HCT116 (cell line): ENCODE measurements around the gene EPB41L4A. TPM values are rescaled to one million over a fixed set of nuclear protein-coding genes. Genes with fewer than 3 reads are reported as not detected.

ENCODE experiments used
- ATAC-seq: fragments of 200-7000 bp; cut with Tn5 transposase; 2 replicates; pipeline ENCODE4 v1.9.1; 2020; ENCODE audit warnings: mild to moderate bottlenecking, moderate library complexity
- BruUV-seq: library from RNA; stranded (reverse); fragments of 400-500 nt; replicated peaks from 2 replicates; lab custom pipeline; 2021; lab: Mats Ljungman, UMichigan
- CTCF ChIA-PET: fragments of 300-600 bp; sonication (Branson Sonifier 250); formaldehyde crosslinking; loops from one replicate; lab custom pipeline; 2021; ENCODE audit warnings: antibody characterized with exemption; lab: Charles Lee
- POLR2A ChIA-PET: fragments of 300-600, 350-600 bp; sonication (Branson Sonifier 250); formaldehyde crosslinking; loops from one replicate; lab custom pipeline; 2021; ENCODE audit warnings: antibody characterized with exemption; lab: Charles Lee
- RAD21 ChIA-PET, 2 experiments: fragments of 300-600 bp; sonication (Branson Sonifier 250); formaldehyde crosslinking; loops; one replicate each; lab custom pipeline; 2023; ENCODE audit warnings: low total read pairs in 2 of 2; ENCODE audit not compliant: uncharacterized antibody in 2 of 2, unreplicated experiment in 2 of 2, low non-redundant PET in 1 of 2; lab: Charles Lee
- DNase-seq: peaks from one replicate; pipeline ENCODE4 v3.0.0-alpha.2; 2010; ENCODE audit warnings: low read depth, low spot score
- H2AFZ ChIP-seq: fragments of 200-600 bp; shearing (Covaris generic), sonication (generic); 2 replicates; pipeline ENCODE4 v1.6.1; 2017; ENCODE audit warnings: low read depth, mixed run types, mixed read lengths, antibody characterized with exemption, low read length; ENCODE audit not compliant: poor library complexity, severe bottlenecking
- H3K27ac ChIP-seq: 2 replicates; pipeline ENCODE4 v1.5.1; 2012; ENCODE audit warnings: low read depth, low read length
- H3K27me3 ChIP-seq: fragments of 200-600 bp; sonication (generic); 2 replicates; pipeline ENCODE4 v1.6.1; 2016; ENCODE audit warnings: mixed run types, low read length, mixed read lengths; ENCODE audit not compliant: insufficient read depth
- H3K36me3 ChIP-seq, 2 experiments: fragments of 200-500 bp in 1 of 2; fragments of 200-600 bp in 1 of 2; sonication (Bioruptor generic) in 1 of 2; sonication (generic) in 1 of 2; 2 replicates each; pipeline versions ENCODE4 v1.5.1 to v1.6.1; 2014 to 2016; ENCODE audit warnings: low read length in 2 of 2, inconsistent platforms in 1 of 2, mixed read lengths in 1 of 2, mixed run types in 1 of 2; ENCODE audit not compliant: insufficient read depth in 2 of 2, control insufficient read depth in 1 of 2
- H3K4me1 ChIP-seq, 2 experiments: fragments of 200-600 bp in 1 of 2; sonication (generic) in 1 of 2; 2 replicates each; pipeline versions ENCODE4 v1.5.1 to v1.6.1; 2012 to 2017; ENCODE audit warnings: low read length in 2 of 2, inconsistent platforms in 1 of 2, mild to moderate bottlenecking in 1 of 2, mixed read lengths in 1 of 2, mixed run types in 1 of 2, moderate library complexity in 1 of 2; ENCODE audit not compliant: insufficient read depth in 2 of 2, control insufficient read depth in 1 of 2
- H3K4me2 ChIP-seq: fragments of 200-600 bp; sonication (generic); 2 replicates; pipeline ENCODE4 v1.6.1; 2017; ENCODE audit warnings: mixed run types, low read length, mixed read lengths
- H3K4me3 ChIP-seq, 2 experiments: fragments of 200-600 bp in 1 of 2; sonication (generic) in 1 of 2; replicated peaks in 1 of 2; 2 replicates each; pipeline ENCODE4 v1.5.1; 2011 to 2016; ENCODE audit warnings: low read length in 2 of 2, control low read depth in 1 of 2, low read depth in 1 of 2, mild to moderate bottlenecking in 1 of 2, mixed read lengths in 1 of 2, mixed run types in 1 of 2
- H3K79me2 ChIP-seq: fragments of 200-600 bp; sonication (generic); 2 replicates; pipeline ENCODE4 v1.6.1; 2017; ENCODE audit warnings: mild to moderate bottlenecking, mixed run types, low read length, moderate library complexity, mixed read lengths; ENCODE audit not compliant: insufficient read depth
- H3K9ac ChIP-seq: fragments of 200-600 bp; sonication (generic); 2 replicates; pipeline ENCODE4 v1.6.1; 2016; ENCODE audit warnings: low read length, mixed read lengths
- H3K9me2 ChIP-seq: fragments of 200-600 bp; sonication (generic), shearing (Covaris generic); 2 replicates; pipeline ENCODE4 v1.6.1; 2017; ENCODE audit warnings: mixed run types, mild to moderate bottlenecking, moderate library complexity; ENCODE audit not compliant: insufficient read depth
- H3K9me3 ChIP-seq, 2 experiments: fragments of 200-500 bp in 1 of 2; fragments of 200-600 bp in 1 of 2; sonication (Bioruptor generic) in 1 of 2; sonication (generic) in 1 of 2; 2 replicates each; pipeline ENCODE4 v1.6.1; 2014 to 2017; ENCODE audit warnings: low read length in 2 of 2, mixed read lengths in 2 of 2, inconsistent platforms in 1 of 2, low read depth in 1 of 2, mild to moderate bottlenecking in 1 of 2, mixed run types in 1 of 2, moderate library complexity in 1 of 2; ENCODE audit not compliant: control insufficient read depth in 1 of 2, insufficient read depth in 1 of 2
- H4K20me1 ChIP-seq: fragments of 200-600 bp; sonication (generic), shearing (Covaris generic); 2 replicates; pipeline ENCODE4 v1.6.1; 2017; ENCODE audit warnings: mixed run types, mild to moderate bottlenecking, moderate library complexity; ENCODE audit not compliant: insufficient read depth
- ATF3 ChIP-seq: IDR thresholded peaks from 2 replicates; pipeline ENCODE4 v1.6.1; 2012
- CBX3 ChIP-seq: IDR thresholded peaks from 2 replicates; pipeline ENCODE4 v1.6.1; 2012; ENCODE audit warnings: low read depth
- CEBPB ChIP-seq: IDR thresholded peaks from 2 replicates; pipeline ENCODE4 v1.6.1; 2012; ENCODE audit warnings: low read depth
- CTCF ChIP-seq, 3 experiments: fragments of 200-600 bp in 1 of 3; sonication (generic) in 1 of 3; IDR thresholded peaks in 2 of 3; conservative IDR thresholded peaks in 1 of 3; 2 replicates each; pipeline ENCODE4 v1.5.1; 2012 to 2017; ENCODE audit warnings: low read depth in 2 of 3, low read length in 2 of 3, antibody characterized with exemption in 1 of 3, borderline replicate concordance in 1 of 3, control low read depth in 1 of 3, mild to moderate bottlenecking in 1 of 3, mixed read lengths in 1 of 3, mixed run types in 1 of 3, moderate library complexity in 1 of 3; ENCODE audit not compliant: insufficient read depth in 1 of 3
- ELF1 ChIP-seq: IDR thresholded peaks from 2 replicates; pipeline ENCODE4 v1.6.1; 2012; ENCODE audit warnings: low read depth, borderline replicate concordance
- EZH2 ChIP-seq: fragments of 200-600 bp; sonication (generic); IDR thresholded peaks from 2 replicates; pipeline ENCODE4 v1.6.1; 2017; ENCODE audit warnings: antibody characterized with exemption, mixed run types
- EZH2phosphoT487 ChIP-seq: fragments of 200-600 bp; IDR thresholded peaks from 2 replicates; pipeline ENCODE4 v1.6.1; 2018; ENCODE audit warnings: antibody characterized with exemption, borderline replicate concordance
- JUND ChIP-seq: IDR thresholded peaks from 2 replicates; pipeline ENCODE4 v1.6.1; 2012
- MAX ChIP-seq: IDR thresholded peaks from 2 replicates; pipeline ENCODE4 v1.6.1; 2012
- POLR2A ChIP-seq: IDR thresholded peaks from 2 replicates; pipeline ENCODE4 v1.7.0; 2011; ENCODE audit warnings: borderline replicate concordance; ENCODE audit not compliant: insufficient read depth, insufficient read length; ENCODE audit errors: extremely low read depth
- POLR2AphosphoS5 ChIP-seq: IDR thresholded peaks from 2 replicates; pipeline ENCODE4 v1.6.1; 2011; ENCODE audit warnings: mild to moderate bottlenecking, low read depth, low read length, moderate library complexity
- RAD21 ChIP-seq: IDR thresholded peaks from 2 replicates; pipeline ENCODE4 v1.6.1; 2012; ENCODE audit warnings: low read depth, mild to moderate bottlenecking
- REST ChIP-seq: IDR thresholded peaks from 2 replicates; pipeline ENCODE4 v1.6.1; 2012; ENCODE audit warnings: low read depth
- SIN3A ChIP-seq: IDR thresholded peaks from 2 replicates; pipeline ENCODE4 v1.6.1; 2012; ENCODE audit warnings: low read depth
- TCF7L2 ChIP-seq: IDR thresholded peaks from 2 replicates; pipeline ENCODE4 v1.7.0; 2011; ENCODE audit warnings: borderline replicate concordance, inconsistent platforms; ENCODE audit not compliant: insufficient read depth, insufficient read length; ENCODE audit errors: extremely low read depth
- ZNF274 ChIP-seq: fragments of 200-500 bp; sonication (Bioruptor generic); IDR thresholded peaks from 2 replicates; pipeline ENCODE4 v1.6.1; 2014; ENCODE audit warnings: mild to moderate bottlenecking, low read depth, low read length, inconsistent platforms
- intact Hi-C: fragments of 100-400 bp; cut with micrococcal nuclease; formaldehyde crosslinking; loops from 2 replicates; pipeline ENCODE4 v1.10.0; 2022
- total RNA-seq: library from RNA; stranded (reverse); gene quantifications from one replicate; pipeline ENCODE4 v1.2.1, GENCODE V29; 2021; ENCODE audit not compliant: unreplicated experiment

The EPB41L4A gene
- total RNA-seq, 1 experiment from 2014 or later = 2.8 TPM

GRCh38 chr5:112119969-112120368, 299.1 kb downstream of the EPB41L4A start:
- TF ChIP-seq CBX3 = no peak
- no peak overlapping the region for H2AFZ ChIP-seq
- H3K9me2 ChIP-seq = no peaks in the 10 kb centered on the region
- no peaks in the 10 kb centered on the region for H3K36me3 ChIP-seq
- RAD21 ChIA-PET = no interaction called here
- no peaks in the 10 kb centered on the region for H4K20me1 ChIP-seq
- CTCF ChIA-PET = no interaction called here
- no peaks in the 10 kb centered on the region for H3K79me2 ChIP-seq
- H3K9me3 ChIP-seq = no peaks in the 10 kb centered on the region
- POLR2A ChIA-PET = no interaction called here
- 0 out of 2 replicates have a peak, but pooled peaks have one; percentile 34 for ATAC-seq
- intact Hi-C loops = loop anchor here (10.0 kb wide), 1 partner anchor 1085 kb away; no protein-coding TSS in a partner anchor
- no TSS peak for BruUV-seq
- no peak overlapping the region for H3K27ac ChIP-seq
- no peak overlapping the region for H3K4me2 ChIP-seq
- H3K27me3 ChIP-seq = peaks cover 9% of the 10 kb centered on the region
- no peak for DNase-seq
- no peak overlapping the region for H3K4me3 ChIP-seq
- no peak overlapping the region for H3K9ac ChIP-seq
- no peaks in the 10 kb centered on the region for H3K4me1 ChIP-seq

GRCh38 chr5:112119508-112119907, 299.6 kb downstream of the EPB41L4A start:
- ATAC-seq = peak; percentile 47; the same call in 1 of the 2 replicates
- ChIA-PET RAD21 (no interaction called here), CTCF (interaction anchor here (0.8 kb wide), 1 partner anchor 569 kb away, joined by 3 read pairs; no protein-coding TSS in a partner anchor), POLR2A (no interaction called here)
- Histone ChIP-seq H3K4me3 (no peak overlapping the region), H4K20me1 (no peaks in the 10 kb centered on the region), H3K4me2 (no peak overlapping the region), H3K27ac (no peak overlapping the region), H3K9me3 (no peaks in the 10 kb centered on the region), H3K36me3 (no peaks in the 10 kb centered on the region), H2AFZ (no peak overlapping the region), H3K79me2 (no peaks in the 10 kb centered on the region), H3K4me1 (no peaks in the 10 kb centered on the region), H3K27me3 (peaks cover 5% of the 10 kb centered on the region; the same call in 1 of the 2 replicates), H3K9me2 (no peaks in the 10 kb centered on the region), H3K9ac (no peak overlapping the region)
- no peak for DNase-seq
- intact Hi-C loops = loop anchor here (10.0 kb wide), 1 partner anchor 1085 kb away; no protein-coding TSS in a partner anchor
- BruUV-seq = no TSS peak
- TF ChIP-seq POLR2A (no peak), TCF7L2 (no peak), CBX3 (no peak), MAX (no peak), SIN3A (no peak), ZNF274 (no peak), ATF3 (no peak), EZH2phosphoT487 (no peak), CTCF (IDR thresholded peaks at IDR 0.05 in 2 of 3, conservative IDR thresholded peaks at IDR 0.05 in 1 of 3; ENCODE audit: borderline replicate concordance in 1 of 3, insufficient read depth in 1 of 3, low read depth in 2 of 3, low read length in 2 of 3) (no peak), POLR2AphosphoS5 (no peak), JUND (no peak), ELF1 (no peak), REST (no peak), EZH2 (no peak), CEBPB (no peak), RAD21 (no peak)
